HG03196 (cell line): ENCODE measurements around the gene SLC16A13.

Source experiments
- ATAC-seq: cut with Tn5 transposase; IDR thresholded peaks from one replicate; pipeline ENCODE4 v1.9.1; 2021; ENCODE audit not compliant: unreplicated experiment

SLC16A13 gene

DNA sequence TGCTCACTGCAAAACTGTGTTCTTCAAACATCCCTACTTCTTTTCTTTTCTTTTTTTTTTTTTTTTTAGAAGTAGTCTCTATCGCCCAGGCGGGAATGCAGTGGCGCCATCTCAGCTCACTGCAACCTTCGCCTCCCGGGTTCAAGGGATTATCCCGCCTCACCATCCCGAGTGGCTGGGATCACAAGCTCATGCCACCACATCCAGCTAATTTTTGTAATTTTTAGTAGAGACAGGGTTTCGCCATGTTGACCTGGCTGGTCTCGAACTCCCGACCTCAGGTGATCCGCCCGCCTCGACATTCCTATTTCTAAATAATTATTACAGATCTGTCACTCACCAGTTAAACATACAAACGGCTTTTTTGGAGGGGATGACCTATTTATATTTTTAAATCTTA, 24.4 kb upstream of the SLC16A13 start:
- ATAC-seq = no peak

DNA sequence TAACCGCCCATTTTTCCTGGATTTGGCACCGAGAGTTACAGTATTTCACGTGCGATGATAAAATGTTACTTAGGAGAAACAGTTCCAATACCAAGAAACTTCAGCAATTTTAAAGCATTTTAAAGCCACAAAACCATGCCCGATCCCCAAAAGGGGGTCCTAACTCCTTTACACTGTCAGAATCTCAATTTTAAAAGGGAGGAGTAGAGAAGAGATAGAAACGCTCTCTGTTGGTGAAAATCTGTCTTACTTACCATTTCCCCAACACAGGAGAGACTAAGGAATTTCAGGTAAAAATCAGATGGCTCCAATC, 23.9 kb upstream of the SLC16A13 start:
- no peak for ATAC-seq

- peak; percentile 73 for ATAC-seq
These were observed 21.4 kb upstream of the SLC16A13 start for GRCh38 chr17:7014261-7014994.

- ATAC-seq = peak; percentile 15
These were observed 20.5 kb upstream of the SLC16A13 start for GRCh38 chr17:7014995-7015958.

DNA sequence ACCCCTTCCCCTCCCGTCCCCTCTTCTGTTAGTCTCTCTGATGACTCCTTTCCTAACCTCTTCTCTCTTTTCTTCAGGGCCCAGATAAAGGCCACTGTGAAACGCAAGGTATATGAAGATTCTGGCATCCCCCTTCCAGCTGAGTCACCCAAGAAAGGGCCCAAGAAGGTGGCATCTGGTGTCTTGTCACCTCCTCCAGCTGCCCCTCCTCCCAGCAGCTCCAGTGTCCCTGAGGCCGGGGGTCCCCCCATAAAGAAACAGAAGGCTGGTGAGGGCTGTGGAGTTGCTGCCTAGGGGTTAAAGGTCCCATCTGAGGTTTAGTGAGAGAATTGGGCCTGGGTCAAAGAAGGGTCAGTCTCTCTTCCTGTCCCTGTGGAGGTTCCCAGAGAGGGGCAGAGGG, 19.4 kb upstream of the SLC16A13 start:
- no peak for ATAC-seq

DNA sequence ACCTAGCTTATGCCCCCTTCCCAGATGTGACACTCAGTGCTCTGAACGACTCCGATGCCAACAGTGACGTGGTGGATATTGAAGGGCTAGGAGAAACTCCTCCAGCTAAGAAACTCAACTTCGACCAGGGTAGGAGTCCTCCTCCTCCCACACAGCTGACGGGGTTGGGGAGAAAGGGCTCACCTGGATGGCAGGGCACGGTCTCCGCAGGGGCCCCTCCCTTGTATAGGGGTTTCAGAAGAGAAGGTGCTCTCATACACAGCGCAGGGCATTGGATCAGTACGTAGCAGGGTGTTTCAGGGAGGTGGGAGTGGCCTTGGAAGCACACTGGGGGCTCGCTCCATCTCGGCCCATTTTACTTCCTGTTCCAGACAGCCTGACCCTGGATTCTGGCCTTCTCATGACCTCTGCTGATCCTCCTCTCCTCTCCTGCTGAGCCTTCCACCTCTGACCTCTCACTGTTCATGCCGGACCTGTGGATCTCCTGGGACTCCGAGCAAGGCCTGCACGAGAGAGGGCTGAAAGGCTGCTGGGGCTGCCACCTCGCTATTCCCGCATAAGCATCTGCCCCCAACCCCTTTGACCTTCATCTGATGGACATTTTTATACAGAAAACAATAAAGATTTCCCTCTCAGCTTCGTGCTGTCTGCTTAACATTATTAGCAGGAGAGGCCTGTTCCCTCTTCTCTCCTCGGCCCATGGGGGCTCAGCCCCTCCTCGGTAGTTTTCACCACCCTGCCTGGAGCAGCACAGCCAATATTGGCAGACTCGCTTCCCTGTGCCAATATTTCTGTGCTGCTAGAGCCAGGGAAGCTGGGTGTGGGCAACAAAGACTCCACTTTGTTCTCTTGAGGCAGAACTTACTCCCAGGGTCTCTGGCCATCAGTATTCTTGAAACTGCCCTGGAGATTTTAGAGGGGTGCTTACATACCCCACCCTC, 18.7 kb upstream of the SLC16A13 start:
- no peak for ATAC-seq

GRCh38 chr17:7017827-7018200, 18.0 kb upstream of the SLC16A13 start:
- no peak for ATAC-seq

GRCh38 chr17:7018331-7018964, 17.4 kb upstream of the SLC16A13 start:
- ATAC-seq = no peak

DNA sequence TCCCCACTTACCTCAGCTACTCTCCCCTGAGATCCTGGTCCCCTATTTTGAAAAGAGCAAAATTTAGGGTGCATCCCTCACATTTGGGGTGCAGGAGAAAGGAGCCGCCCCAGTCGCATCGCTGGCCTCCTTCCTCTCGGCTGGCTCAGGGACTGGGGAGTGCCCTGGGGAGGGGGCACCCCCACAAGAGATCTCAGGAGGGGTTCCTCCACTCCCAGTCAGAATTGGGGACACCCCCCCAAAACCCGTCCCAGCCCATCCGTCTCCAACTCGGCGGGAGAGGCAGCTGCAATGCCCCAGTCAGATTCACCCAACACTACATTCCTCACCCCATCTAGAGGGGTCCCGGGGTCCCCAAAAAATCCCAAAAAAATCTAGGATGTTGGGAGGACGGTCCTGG, 16.4 kb upstream of the SLC16A13 start:
- no peak for ATAC-seq

GRCh38 chr17:7019839-7020519, 15.8 kb upstream of the SLC16A13 start:
- ATAC-seq = no peak

GRCh38 chr17:7020894-7021664, 14.7 kb upstream of the SLC16A13 start:
- ATAC-seq = no peak

GRCh38 chr17:7021993-7022778, 13.6 kb upstream of the SLC16A13 start:
- peak; percentile 49 for ATAC-seq

DNA sequence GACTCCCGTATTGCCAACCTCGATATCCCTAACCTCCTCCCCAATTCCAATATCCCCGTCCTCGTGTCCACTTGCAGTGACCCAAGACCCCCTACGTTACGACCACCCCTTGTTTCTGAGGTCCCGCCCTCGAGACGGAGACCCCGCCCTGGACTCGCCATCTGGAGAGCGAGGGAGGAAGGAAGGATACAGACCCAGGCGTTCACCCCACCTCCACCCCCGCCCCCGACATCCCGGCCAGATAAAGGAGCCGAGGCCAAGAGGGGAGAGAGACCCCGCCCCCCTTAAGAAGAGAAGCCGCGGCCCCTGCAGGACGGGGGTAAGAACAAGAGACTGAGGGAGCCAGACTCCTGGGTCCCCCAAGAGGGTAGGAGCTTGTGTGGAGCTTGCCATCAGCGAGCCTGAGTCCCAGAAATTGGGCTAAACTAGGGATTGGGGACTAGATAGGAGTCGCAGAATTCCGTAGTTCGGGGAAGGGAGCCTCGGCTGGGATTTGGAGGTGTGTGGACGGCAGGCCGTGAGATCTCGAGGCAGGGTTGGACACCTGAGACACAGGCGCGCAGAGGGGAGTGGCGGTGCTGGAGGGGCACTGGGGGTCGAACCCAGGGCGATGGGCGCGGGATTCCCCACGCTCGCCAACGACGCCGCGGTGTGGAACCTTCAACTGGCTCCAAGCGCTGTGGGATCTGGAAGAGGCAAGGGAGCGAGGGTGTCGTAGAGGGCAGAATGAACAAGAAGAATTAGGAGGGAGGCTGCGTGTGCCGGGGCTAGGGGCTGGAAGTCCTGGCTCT, 12.8 kb upstream of the SLC16A13 start, which contains the start of gene BCL6B:
BCL6B (plus strand) TSS at position 270 of the 791 bp plus-strand sequence. CDS start 622 bp downstream, outside the sequence.
- no peak for ATAC-seq

DNA sequence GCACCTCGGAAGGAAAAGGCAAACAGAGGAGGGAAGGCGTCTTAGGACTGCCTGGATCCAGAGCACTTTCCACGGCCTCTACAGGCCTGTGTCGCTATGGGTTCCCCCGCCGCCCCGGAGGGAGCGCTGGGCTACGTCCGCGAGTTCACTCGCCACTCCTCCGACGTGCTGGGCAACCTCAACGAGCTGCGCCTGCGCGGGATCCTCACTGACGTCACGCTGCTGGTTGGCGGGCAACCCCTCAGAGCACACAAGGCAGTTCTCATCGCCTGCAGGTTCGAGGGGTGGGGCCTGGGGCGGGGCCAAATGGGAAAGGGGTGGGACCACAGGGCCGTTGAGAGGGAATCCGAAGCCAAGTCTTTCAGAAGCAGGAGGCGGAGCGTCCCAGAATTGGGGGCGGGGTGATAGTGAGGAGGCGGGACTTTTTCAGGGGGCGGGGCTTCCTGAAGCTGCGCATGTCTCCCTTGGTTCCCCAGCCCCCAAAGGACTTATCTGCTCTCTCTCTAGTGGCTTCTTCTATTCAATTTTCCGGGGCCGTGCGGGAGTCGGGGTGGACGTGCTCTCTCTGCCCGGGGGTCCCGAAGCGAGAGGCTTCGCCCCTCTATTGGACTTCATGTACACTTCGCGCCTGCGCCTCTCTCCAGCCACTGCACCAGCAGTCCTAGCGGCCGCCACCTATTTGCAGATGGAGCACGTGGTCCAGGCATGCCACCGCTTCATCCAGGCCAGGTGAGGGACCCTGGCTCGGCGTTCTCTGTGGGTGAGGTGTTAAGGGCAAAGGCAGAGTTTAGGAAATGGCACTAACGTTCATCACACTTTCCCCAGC, 12.0 kb upstream of the SLC16A13 start:
- ATAC-seq = no peak

DNA sequence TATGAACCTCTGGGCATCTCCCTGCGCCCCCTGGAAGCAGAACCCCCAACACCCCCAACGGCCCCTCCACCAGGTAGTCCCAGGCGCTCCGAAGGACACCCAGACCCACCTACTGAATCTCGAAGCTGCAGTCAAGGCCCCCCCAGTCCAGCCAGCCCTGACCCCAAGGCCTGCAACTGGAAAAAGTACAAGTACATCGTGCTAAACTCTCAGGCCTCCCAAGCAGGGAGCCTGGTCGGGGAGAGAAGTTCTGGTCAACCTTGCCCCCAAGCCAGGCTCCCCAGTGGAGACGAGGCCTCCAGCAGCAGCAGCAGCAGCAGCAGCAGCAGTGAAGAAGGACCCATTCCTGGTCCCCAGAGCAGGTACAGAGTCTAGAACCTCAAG, 11.4 kb upstream of the SLC16A13 start:
- no peak for ATAC-seq

- no peak for ATAC-seq
These were observed 10.6 kb upstream of the SLC16A13 start for GRCh38 chr17:7025245-7025644.
